ENCODE results near the gene ADAP1.

DNA sequence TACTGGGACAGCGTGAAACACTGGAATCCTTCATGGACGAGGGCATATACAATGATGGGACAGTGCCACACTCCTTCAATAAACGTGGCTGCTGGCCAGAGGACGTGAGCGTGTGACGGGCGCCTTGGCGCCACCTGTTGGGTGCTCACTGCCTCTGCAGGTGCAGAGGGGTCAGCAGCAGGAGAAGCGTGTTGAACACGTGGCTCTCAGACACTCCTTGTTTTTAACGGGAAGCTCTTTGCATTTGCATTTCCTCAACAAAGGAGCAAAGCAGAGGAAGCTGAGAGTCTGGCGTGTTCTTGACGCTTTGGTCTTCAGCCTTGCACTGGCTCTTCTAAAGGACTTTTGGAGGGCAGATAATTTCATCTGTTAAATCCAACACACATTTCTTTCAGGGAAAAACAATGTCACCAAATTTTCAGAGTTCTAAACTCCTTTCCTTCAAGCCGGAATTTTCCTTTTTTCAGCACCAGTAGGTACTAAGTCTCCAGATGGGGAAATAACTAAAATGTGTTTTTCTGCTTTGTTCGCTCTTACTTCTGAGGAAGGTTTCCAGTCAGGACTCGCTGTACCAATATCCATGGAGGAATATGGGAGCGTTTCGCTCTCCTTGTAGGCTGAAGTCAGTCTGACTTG lies 81.0 kb downstream of the ADAP1 start:
- TF ChIP-seq, protein P1, sequence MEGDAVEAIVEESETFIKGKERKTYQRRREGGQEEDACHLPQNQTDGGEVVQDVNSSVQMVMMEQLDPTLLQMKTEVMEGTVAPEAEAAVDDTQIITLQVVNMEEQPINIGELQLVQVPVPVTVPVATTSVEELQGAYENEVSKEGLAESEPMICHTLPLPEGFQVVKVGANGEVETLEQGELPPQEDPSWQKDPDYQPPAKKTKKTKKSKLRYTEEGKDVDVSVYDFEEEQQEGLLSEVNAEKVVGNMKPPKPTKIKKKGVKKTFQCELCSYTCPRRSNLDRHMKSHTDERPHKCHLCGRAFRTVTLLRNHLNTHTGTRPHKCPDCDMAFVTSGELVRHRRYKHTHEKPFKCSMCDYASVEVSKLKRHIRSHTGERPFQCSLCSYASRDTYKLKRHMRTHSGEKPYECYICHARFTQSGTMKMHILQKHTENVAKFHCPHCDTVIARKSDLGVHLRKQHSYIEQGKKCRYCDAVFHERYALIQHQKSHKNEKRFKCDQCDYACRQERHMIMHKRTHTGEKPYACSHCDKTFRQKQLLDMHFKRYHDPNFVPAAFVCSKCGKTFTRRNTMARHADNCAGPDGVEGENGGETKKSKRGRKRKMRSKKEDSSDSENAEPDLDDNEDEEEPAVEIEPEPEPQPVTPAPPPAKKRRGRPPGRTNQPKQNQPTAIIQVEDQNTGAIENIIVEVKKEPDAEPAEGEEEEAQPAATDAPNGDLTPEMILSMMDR (conservative IDR thresholded peaks at IDR 0.05 in 1 of 2, IDR thresholded peaks at IDR 0.05 in 1 of 2; ENCODE audit: extremely low read depth in 1 of 2, insufficient read depth in 1 of 2, low read depth in 1 of 2, low read length in 2 of 2), result peak; percentile 97
- TF ChIP-seq EZH2 (IDR thresholded peaks at IDR 0.05; ENCODE audit: borderline replicate concordance, low read length), result no peak
